ENCODE data around the gene RUSC2. TPM values are rescaled to one million over a fixed set of nuclear protein-coding genes. Genes with fewer than 3 reads are reported as not detected.
"Not testable (repeated sequence)": the region's sequence is repeated elsewhere in the genome, so short reads cannot be mapped to it uniquely, and the experiment has no call there.

RUSC2 gene
- total and polyA plus RNA-seq, 9 donors: 33.7 to 72.4 (median 57.8) TPM

GRCh38 chr9:35493119-35493518 is 3.2 kb downstream of the RUSC2 start:
- H3K27ac ChIP-seq (ENCODE audit: low read length); H3K9me3 ChIP-seq (replicated peaks; ENCODE audit: control insufficient read depth, low read depth, low read length); H3K36me3 ChIP-seq (ENCODE audit: control insufficient read depth, insufficient read depth, low read length); H3K4me3 ChIP-seq (ENCODE audit: low read length); DNase-seq; H3K27me3 ChIP-seq (ENCODE audit: control insufficient read depth, insufficient read depth, low read length): not testable (repeated sequence)
- peaks cover 28% of the 10 kb centered on the region for H3K4me1 ChIP-seq (ENCODE audit: control insufficient read depth, insufficient read depth, low read length)
- WGBS (ENCODE audit: insufficient coverage): no CpG with 5 or more reads among the region's 1 CpG

- Histone ChIP-seq H3K9me3 (replicated peaks; ENCODE audit: control insufficient read depth, low read depth, low read length) (no peaks in the 10 kb centered on the region), H3K27ac (ENCODE audit: low read length) (no peak overlapping the region), H3K27me3 (ENCODE audit: control insufficient read depth, insufficient read depth, low read length) (no peaks in the 10 kb centered on the region), H3K4me1 (ENCODE audit: control insufficient read depth, insufficient read depth, low read length) (peaks cover 9% of the 10 kb centered on the region), H3K4me3 (ENCODE audit: low read length) (no peak overlapping the region), H3K36me3 (ENCODE audit: control insufficient read depth, insufficient read depth, low read length) (peaks cover 6% of the 10 kb centered on the region)
- no peak for DNase-seq
- WGBS (ENCODE audit: insufficient coverage): 72% methylated on average over 10 of the region's 10 CpGs
Observed at GRCh38 chr9:35495984-35496383, 6.1 kb downstream of the RUSC2 start.

- not testable (repeated sequence) for DNase-seq; H3K4me3 ChIP-seq (ENCODE audit: low read length); H3K36me3 ChIP-seq (ENCODE audit: control insufficient read depth, insufficient read depth, low read length); H3K9me3 ChIP-seq (replicated peaks; ENCODE audit: control insufficient read depth, low read depth, low read length); H3K27ac ChIP-seq (ENCODE audit: low read length); H3K4me1 ChIP-seq (ENCODE audit: control insufficient read depth, insufficient read depth, low read length); H3K27me3 ChIP-seq (ENCODE audit: control insufficient read depth, insufficient read depth, low read length)
- WGBS (ENCODE audit: insufficient coverage): 94% methylated on average over 2 of the region's 10 CpGs
Observed at GRCh38 chr9:35498245-35498644, 8.3 kb downstream of the RUSC2 start.

- no peak overlapping the region for H3K27ac ChIP-seq (ENCODE audit: low read length)
- no peak overlapping the region for H3K4me3 ChIP-seq (ENCODE audit: low read length)
- peaks cover 6% of the 10 kb centered on the region for H3K36me3 ChIP-seq (ENCODE audit: control insufficient read depth, insufficient read depth, low read length)
- H3K27me3 ChIP-seq (ENCODE audit: control insufficient read depth, insufficient read depth, low read length): no peaks in the 10 kb centered on the region
- no peak for DNase-seq
- no peaks in the 10 kb centered on the region for H3K4me1 ChIP-seq (ENCODE audit: control insufficient read depth, insufficient read depth, low read length)
- no peaks in the 10 kb centered on the region for H3K9me3 ChIP-seq (replicated peaks; ENCODE audit: control insufficient read depth, low read depth, low read length)
- WGBS (ENCODE audit: insufficient coverage): no CpG with 5 or more reads among the region's 2 CpGs
Observed at GRCh38 chr9:35499029-35499700, 9.3 kb downstream of the RUSC2 start.

GRCh38 chr9:35499701-35500030 is 9.8 kb downstream of the RUSC2 start:
- Histone ChIP-seq H3K36me3 (ENCODE audit: control insufficient read depth, insufficient read depth, low read length) (peaks cover 6% of the 10 kb centered on the region), H3K4me3 (ENCODE audit: low read length) (no peak overlapping the region), H3K27ac (ENCODE audit: low read length) (no peak overlapping the region), H3K27me3 (ENCODE audit: control insufficient read depth, insufficient read depth, low read length) (no peaks in the 10 kb centered on the region), H3K9me3 (replicated peaks; ENCODE audit: control insufficient read depth, low read depth, low read length) (no peaks in the 10 kb centered on the region), H3K4me1 (ENCODE audit: control insufficient read depth, insufficient read depth, low read length) (no peaks in the 10 kb centered on the region)
- no peak for DNase-seq
- WGBS (ENCODE audit: insufficient coverage): no CpG with 5 or more reads among the region's 2 CpGs

- Histone ChIP-seq H3K36me3 (ENCODE audit: control insufficient read depth, insufficient read depth, low read length) (peaks cover 6% of the 10 kb centered on the region), H3K27ac (ENCODE audit: low read length) (no peak overlapping the region), H3K4me3 (ENCODE audit: low read length) (no peak overlapping the region), H3K27me3 (ENCODE audit: control insufficient read depth, insufficient read depth, low read length) (no peaks in the 10 kb centered on the region), H3K4me1 (ENCODE audit: control insufficient read depth, insufficient read depth, low read length) (no peaks in the 10 kb centered on the region), H3K9me3 (replicated peaks; ENCODE audit: control insufficient read depth, low read depth, low read length) (no peaks in the 10 kb centered on the region)
- no CpG with 5 or more reads among the region's 1 CpG for WGBS (ENCODE audit: insufficient coverage)
- no peak for DNase-seq
Observed at GRCh38 chr9:35500130-35500748, 10.3 kb downstream of the RUSC2 start.

- Histone ChIP-seq H3K27ac (ENCODE audit: low read length) (no peak overlapping the region), H3K4me3 (ENCODE audit: low read length) (no peak overlapping the region), H3K9me3 (replicated peaks; ENCODE audit: control insufficient read depth, low read depth, low read length) (no peaks in the 10 kb centered on the region), H3K4me1 (ENCODE audit: control insufficient read depth, insufficient read depth, low read length) (no peaks in the 10 kb centered on the region), H3K36me3 (ENCODE audit: control insufficient read depth, insufficient read depth, low read length) (peaks cover under 1% of the 10 kb centered on the region), H3K27me3 (ENCODE audit: control insufficient read depth, insufficient read depth, low read length) (no peaks in the 10 kb centered on the region)
- no CpG with 5 or more reads among the region's 1 CpG for WGBS (ENCODE audit: insufficient coverage)
- DNase-seq: no peak
Observed at GRCh38 chr9:35501946-35502345, 12.0 kb downstream of the RUSC2 start.

GRCh38 chr9:35506359-35506758 is 16.4 kb downstream of the RUSC2 start:
- no peak overlapping the region for H3K4me3 ChIP-seq (ENCODE audit: low read length)
- H3K9me3 ChIP-seq (replicated peaks; ENCODE audit: control insufficient read depth, low read depth, low read length): no peaks in the 10 kb centered on the region
- no peaks in the 10 kb centered on the region for H3K27me3 ChIP-seq (ENCODE audit: control insufficient read depth, insufficient read depth, low read length)
- no peak for DNase-seq
- no CpG with 5 or more reads among the region's 2 CpGs for WGBS (ENCODE audit: insufficient coverage)
- H3K27ac ChIP-seq (ENCODE audit: low read length): no peak overlapping the region
- no peaks in the 10 kb centered on the region for H3K36me3 ChIP-seq (ENCODE audit: control insufficient read depth, insufficient read depth, low read length)
- peaks cover 12% of the 10 kb centered on the region for H3K4me1 ChIP-seq (ENCODE audit: control insufficient read depth, insufficient read depth, low read length)

- DNase-seq: no peak
- H3K4me3 ChIP-seq (ENCODE audit: low read length): no peak overlapping the region
- no peaks in the 10 kb centered on the region for H3K36me3 ChIP-seq (ENCODE audit: control insufficient read depth, insufficient read depth, low read length)
- 80% methylated on average over 1 of the region's 3 CpGs for WGBS (ENCODE audit: insufficient coverage)
- peaks cover 15% of the 10 kb centered on the region for H3K4me1 ChIP-seq (ENCODE audit: control insufficient read depth, insufficient read depth, low read length)
- H3K27ac ChIP-seq (ENCODE audit: low read length): no peak overlapping the region
- no peaks in the 10 kb centered on the region for H3K27me3 ChIP-seq (ENCODE audit: control insufficient read depth, insufficient read depth, low read length)
- no peaks in the 10 kb centered on the region for H3K9me3 ChIP-seq (replicated peaks; ENCODE audit: control insufficient read depth, low read depth, low read length)
Observed at GRCh38 chr9:35508069-35508468, 18.2 kb downstream of the RUSC2 start.

- Histone ChIP-seq H3K9me3 (replicated peaks; ENCODE audit: control insufficient read depth, low read depth, low read length) (no peaks in the 10 kb centered on the region), H3K4me3 (ENCODE audit: low read length) (no peak overlapping the region), H3K27ac (ENCODE audit: low read length) (peak overlapping the region; percentile 94), H3K4me1 (ENCODE audit: control insufficient read depth, insufficient read depth, low read length) (peaks cover 15% of the 10 kb centered on the region), H3K27me3 (ENCODE audit: control insufficient read depth, insufficient read depth, low read length) (no peaks in the 10 kb centered on the region), H3K36me3 (ENCODE audit: control insufficient read depth, insufficient read depth, low read length) (no peaks in the 10 kb centered on the region)
- 17% methylated on average over 2 of the region's 3 CpGs for WGBS (ENCODE audit: insufficient coverage)
- DNase-seq: no peak
Observed at GRCh38 chr9:35510383-35510753, 20.5 kb downstream of the RUSC2 start.

All from muscle of leg (tissue), 11 donors.